ENCODE results near the gene MYO3B. TPM values are rescaled to one million over a fixed set of nuclear protein-coding genes. Genes with fewer than 3 reads are reported as not detected.

MYO3B gene
- total RNA-seq, 1 donor from 2014 or later = not detected

DNA sequence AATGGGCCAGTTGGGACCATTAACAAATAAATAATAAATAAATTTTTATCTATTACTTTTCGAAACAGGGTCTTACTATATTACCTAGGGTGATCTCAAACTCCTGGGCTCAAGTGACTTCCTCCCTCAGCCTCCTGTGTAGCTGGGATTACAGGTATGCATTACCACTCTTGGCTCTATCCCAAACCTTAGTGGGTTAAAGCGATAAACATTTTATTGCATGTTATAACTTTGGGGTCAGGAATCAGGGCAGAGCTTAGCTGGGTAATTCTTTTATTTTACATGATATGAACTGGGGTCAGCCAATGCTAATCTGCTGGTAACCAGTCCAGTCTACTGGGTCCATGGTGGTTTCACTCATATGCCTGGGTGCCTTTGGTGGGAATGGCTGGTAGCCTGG is 127.8 kb downstream of the MYO3B start:
- ATAC-seq (ENCODE audit: low read depth) = no peak
- TF ChIP-seq, protein P1, sequence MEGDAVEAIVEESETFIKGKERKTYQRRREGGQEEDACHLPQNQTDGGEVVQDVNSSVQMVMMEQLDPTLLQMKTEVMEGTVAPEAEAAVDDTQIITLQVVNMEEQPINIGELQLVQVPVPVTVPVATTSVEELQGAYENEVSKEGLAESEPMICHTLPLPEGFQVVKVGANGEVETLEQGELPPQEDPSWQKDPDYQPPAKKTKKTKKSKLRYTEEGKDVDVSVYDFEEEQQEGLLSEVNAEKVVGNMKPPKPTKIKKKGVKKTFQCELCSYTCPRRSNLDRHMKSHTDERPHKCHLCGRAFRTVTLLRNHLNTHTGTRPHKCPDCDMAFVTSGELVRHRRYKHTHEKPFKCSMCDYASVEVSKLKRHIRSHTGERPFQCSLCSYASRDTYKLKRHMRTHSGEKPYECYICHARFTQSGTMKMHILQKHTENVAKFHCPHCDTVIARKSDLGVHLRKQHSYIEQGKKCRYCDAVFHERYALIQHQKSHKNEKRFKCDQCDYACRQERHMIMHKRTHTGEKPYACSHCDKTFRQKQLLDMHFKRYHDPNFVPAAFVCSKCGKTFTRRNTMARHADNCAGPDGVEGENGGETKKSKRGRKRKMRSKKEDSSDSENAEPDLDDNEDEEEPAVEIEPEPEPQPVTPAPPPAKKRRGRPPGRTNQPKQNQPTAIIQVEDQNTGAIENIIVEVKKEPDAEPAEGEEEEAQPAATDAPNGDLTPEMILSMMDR (IDR thresholded peaks at IDR 0.05) = no peak
- Mint-ChIP-seq H3K27ac (no peak overlapping the region), H3K4me1 (no peaks in the 10 kb centered on the region), H3K4me3 (no peak overlapping the region), H3K9me3 (no peaks in the 10 kb centered on the region), H3K36me3 (ENCODE audit: low read depth) (no peaks in the 10 kb centered on the region), H3K27me3 (no peaks in the 10 kb centered on the region)
- CTCF ChIA-PET = no interaction called here
- POLR2A ChIA-PET = no interaction called here
- DNase-seq = no peak
- intact Hi-C loops (cut with micrococcal nuclease) = no loop called here

DNA sequence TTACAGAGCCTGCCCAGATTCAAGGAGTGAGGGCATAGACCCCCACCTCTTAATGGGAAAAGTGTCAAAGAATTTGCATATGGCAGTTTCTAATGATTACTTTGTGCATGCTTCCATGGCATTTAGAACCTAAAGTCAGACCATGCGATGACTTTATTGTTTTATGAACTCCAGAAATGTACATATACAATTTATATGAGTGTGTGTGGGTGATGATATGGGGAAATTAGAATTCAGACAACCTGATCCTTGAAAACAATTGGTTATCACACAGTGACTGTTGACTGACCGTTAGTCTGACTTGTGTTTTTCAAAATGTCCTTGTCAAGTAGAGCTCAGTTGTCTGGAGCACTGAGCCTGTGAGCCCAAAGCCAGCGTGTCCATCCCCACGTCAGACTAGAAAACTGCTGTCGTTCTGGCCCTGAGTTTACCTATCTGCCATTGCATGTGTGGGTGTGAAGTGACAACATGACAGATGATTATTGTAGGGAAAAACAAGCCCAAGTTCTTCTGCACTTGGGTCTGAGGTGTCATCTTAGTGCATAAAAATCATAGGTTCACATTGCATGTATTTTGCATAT is 128.4 kb downstream of the MYO3B start:
- no peak for ATAC-seq (ENCODE audit: low read depth)
- intact Hi-C loops (cut with micrococcal nuclease) = no loop called here
- ChIA-PET CTCF (no interaction called here), POLR2A (no interaction called here)
- TF ChIP-seq, protein P1 (IDR thresholded peaks at IDR 0.05) = no peak
- no peak overlapping the region for H3K27ac Mint-ChIP-seq
- H3K4me1 Mint-ChIP-seq = no peaks in the 10 kb centered on the region
- H3K4me3 Mint-ChIP-seq = no peak overlapping the region
- no peaks in the 10 kb centered on the region for H3K9me3 Mint-ChIP-seq
- no peaks in the 10 kb centered on the region for H3K36me3 Mint-ChIP-seq (ENCODE audit: low read depth)
- no peak for DNase-seq
- H3K27me3 Mint-ChIP-seq = no peaks in the 10 kb centered on the region

DNA sequence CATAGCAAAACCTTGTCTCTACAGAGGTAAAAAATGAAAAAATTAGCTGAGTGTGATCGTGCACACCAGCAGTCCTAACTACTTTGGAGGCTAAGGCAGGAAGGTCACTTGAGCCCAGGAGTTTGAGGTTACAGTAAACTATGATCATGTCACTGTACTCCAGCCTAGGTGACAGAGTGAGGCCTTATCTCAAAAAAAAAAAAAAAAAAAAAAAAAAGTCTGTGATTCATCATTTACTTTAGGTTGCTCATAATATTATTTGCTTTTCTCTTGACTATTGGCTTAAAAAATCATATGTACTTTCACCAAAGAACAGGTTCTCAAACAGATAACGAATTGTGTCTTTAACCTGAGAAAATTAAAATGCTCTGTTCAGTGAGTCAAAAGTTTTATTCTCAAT is 129.1 kb downstream of the MYO3B start:
- ATAC-seq (ENCODE audit: low read depth) (no peak), DNase-seq (no peak)
- POLR2A ChIA-PET = no interaction called here
- Mint-ChIP-seq H3K4me1 (no peaks in the 10 kb centered on the region), H3K9me3 (no peaks in the 10 kb centered on the region), H3K27me3 (no peaks in the 10 kb centered on the region), H3K27ac (no peak overlapping the region), H3K4me3 (no peak overlapping the region), H3K36me3 (ENCODE audit: low read depth) (no peaks in the 10 kb centered on the region)
- CTCF ChIA-PET = no interaction called here
- intact Hi-C loops (cut with micrococcal nuclease) = no loop called here
- TF ChIP-seq, protein P1 (IDR thresholded peaks at IDR 0.05) = no peak

DNA sequence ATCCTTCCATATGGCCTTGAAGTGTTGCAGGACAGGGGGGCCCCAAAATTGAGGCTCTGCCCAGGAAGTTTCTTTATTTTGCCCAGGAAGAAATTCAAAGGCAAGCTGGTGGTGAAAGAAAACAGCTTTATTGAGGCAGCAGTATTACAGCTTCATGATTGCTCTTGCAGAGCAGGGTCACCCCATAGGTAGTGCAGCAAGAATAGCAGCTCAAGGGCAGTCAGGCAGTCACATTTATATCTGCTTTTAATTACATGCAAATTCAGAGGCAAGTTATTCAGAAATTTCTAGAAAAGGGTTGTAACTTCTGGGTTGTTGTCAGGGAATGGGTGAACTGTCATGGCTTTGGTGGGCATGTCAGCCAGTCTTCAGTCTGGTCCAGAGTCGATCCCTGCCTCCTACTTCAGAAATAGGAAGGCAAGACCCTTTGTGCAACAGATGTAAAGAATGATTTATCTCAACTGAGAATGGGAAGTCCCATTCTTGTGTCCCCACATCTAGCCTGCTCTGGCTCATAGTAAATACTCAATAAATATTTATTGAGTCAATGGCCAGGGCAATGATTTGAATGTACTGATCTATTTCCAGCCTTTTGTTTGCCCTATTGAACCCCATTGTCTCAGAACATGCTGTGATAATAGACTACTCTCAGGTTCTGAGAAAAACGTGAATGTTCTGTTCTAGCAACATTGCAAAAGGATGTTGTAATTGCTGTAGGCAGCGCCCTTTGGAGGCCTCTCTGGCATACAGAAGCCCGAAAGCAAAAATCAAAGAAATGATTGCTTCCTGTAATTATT is 129.8 kb downstream of the MYO3B start:
- H3K36me3 Mint-ChIP-seq (ENCODE audit: low read depth) = no peaks in the 10 kb centered on the region
- H3K27me3 Mint-ChIP-seq = no peaks in the 10 kb centered on the region
- ChIA-PET POLR2A (no interaction called here), CTCF (no interaction called here)
- ATAC-seq (ENCODE audit: low read depth) (no peak), DNase-seq (no peak)
- H3K4me3 Mint-ChIP-seq = no peak overlapping the region
- H3K9me3 Mint-ChIP-seq = no peaks in the 10 kb centered on the region
- TF ChIP-seq, protein P1 (IDR thresholded peaks at IDR 0.05) = no peak
- no peak overlapping the region for H3K27ac Mint-ChIP-seq
- H3K4me1 Mint-ChIP-seq = no peaks in the 10 kb centered on the region
- intact Hi-C loops (cut with micrococcal nuclease) = no loop called here

DNA sequence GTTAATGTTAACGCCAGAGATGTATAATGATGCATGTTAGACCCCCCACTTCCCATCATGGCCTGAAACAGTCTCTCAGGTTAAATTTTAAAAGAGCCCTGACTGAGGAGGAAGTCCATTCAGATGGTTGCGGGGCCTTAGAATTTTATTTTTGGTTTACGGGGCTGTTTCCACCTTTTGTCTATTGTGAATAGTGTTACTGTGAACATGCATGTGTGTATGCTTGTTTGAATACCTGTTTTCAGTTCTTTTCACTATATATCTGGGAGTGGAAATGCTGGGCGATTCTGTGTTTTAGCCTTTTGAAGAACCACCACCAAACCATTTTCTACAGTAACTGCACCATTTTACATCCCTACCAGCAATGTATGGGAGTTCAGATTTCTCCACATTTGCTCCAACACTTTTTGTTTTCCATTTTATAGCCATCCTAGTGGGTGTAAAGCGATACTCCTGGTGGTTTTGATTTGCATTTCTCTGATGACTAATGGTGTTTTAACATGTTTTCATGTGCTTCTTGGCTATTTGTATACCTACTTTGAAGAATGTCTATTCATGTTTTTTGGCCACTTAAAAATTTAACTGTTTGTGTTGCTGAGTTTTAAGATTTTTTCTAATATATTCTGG is 133.0 kb downstream of the MYO3B start:
- ChIA-PET POLR2A (no interaction called here), CTCF (no interaction called here)
- H3K4me1 Mint-ChIP-seq = no peaks in the 10 kb centered on the region
- no peak for DNase-seq
- no peak overlapping the region for H3K4me3 Mint-ChIP-seq
- TF ChIP-seq, protein P1 (IDR thresholded peaks at IDR 0.05) = no peak
- no peak for ATAC-seq (ENCODE audit: low read depth)
- no peaks in the 10 kb centered on the region for H3K27me3 Mint-ChIP-seq
- H3K27ac Mint-ChIP-seq = no peak overlapping the region
- no peaks in the 10 kb centered on the region for H3K36me3 Mint-ChIP-seq (ENCODE audit: low read depth)
- H3K9me3 Mint-ChIP-seq = no peaks in the 10 kb centered on the region
- intact Hi-C loops (cut with micrococcal nuclease) = no loop called here

Data from activated B cell treated with CpG ODN at 0.5 μM for 24 hours (primary cell).